Inflammatory macrophage treated with lipopolysaccharide for 1 hour (primary cell): ENCODE measurements around the gene MERTK.
"Not testable (repeated sequence)": the region's sequence is repeated elsewhere in the genome, so short reads cannot be mapped to it uniquely, and the experiment has no call there.

Experiments
- DNase-seq, 2 donors: peaks; one replicate each; pipeline ENCODE4 v3.0.0-alpha.2; 2020 to 2022

Gene MERTK

DNA sequence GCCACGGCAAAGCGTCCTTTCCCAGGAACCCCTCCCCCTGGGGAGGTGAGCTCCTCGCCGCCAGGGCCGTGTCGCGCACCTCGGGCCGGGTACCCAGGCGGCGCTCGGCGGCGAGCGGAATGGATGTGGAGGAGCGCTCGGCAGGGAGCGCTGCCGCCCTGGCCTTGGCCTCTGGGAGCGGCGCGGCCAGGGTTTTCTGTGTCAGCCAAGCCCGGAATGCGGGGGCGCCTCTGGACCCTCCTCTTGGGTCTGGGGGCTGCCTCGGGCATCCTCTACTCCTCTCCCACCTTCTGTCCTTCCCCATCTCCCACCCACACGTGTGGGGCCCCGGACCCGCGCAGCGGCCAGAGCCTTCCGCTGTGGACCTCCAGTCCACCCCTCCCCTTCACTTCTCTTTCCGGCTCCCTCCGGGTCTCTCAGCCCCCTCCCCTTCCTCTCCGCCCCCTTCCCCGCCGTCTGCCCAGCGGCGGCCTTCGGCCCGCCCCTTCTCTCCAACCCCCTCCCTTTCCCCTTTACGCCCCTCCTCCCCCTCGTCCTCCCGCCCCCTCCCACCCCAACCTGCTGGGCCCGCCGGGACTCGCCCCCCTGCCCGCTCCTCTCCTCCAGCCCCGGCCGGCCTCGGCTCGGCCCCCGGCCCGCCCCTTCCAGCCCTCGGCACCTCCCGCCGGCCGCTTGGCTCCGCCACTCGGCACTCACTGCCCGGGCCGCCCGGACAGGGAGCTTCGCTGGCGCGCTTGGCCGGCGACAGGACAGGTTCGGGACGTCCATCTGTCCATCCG, at the start of gene MERTK:
Gene MERTK (plus strand): TSS at position 684 of the 779 bp plus-strand sequence. CDS start 129 bp downstream, outside the sequence.
- peak; percentile 47 to 56 for DNase-seq

DNA sequence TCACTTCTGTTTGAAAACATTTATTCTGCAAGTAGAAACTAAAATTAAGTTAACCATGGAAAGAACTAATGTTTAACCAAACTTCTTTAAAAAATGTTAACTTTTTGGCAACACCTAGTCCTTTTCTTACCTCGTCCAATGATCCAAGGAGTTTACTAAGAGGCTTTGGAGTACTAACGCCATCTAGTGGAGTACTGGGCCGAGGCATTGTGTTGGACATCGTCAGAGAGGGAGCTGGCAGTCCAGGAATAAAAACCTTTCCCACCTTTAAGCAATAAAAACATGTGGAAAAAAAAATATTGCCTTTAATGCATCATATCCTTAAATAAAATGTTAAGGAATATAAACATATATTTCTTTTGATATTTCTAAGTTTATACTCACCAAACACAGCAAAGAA, 47.8 kb upstream of the MERTK start:
- peak in 1 of 2 donors; percentile 16 for DNase-seq

DNA sequence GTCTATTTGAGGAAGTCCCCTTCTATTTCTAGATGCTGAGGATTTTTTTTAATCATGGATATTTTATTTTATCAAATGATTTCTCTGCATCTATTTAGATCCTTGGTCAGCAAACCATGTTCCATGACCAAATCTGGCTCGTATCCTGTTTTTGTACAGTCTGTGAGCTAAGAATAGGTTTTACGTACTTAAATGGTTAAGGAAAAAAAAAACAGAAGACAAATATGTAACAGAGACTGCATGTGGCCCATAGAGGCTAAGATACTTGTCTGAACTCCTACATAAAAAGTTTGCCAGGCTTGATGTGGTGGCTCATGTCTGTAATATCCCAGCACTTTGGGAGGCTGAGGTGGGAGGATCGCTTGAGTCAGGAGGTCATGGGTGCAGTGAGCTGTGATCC, 45.9 kb upstream of the MERTK start:
- DNase-seq, result not testable (repeated sequence)

DNA sequence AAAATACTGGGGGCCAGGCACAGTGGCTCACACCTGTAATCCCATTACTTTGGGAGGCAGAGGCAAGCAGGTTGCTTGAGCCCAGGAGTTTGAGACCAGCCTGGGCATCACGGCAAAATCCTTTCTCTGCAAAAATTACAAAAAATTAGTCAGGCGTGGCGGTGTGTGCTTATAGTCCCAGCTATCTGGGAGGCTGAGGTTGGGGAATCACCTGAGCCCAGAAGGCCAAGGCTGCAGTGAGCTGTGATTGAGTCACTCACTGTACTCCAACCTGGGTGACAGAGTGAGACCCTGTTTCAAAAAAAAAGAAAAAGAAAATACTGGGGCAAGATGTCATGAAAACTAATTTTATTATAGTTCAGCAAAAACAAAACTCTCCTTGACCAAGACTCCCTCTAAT, 38.4 kb upstream of the MERTK start:
- DNase-seq, result not testable (repeated sequence)

DNA sequence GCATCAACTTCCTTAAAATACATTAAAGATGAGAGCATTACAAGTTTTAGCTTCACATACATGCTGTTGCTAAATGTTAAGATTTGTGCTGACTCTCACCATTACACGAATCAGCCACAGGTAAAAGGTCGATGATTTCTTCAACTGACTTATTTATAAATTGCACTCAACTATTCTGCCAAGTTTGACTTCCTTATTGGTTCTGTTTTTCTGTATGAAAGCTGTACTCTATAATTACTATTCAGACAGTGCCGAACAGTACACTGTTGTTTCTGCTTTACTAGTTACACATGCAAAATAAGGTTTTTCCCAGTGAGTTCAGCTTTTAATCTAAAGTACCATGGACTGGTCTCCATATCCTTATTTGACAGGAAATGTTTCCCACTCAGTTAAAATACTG, 33.3 kb upstream of the MERTK start:
- not testable (repeated sequence) for DNase-seq

DNA sequence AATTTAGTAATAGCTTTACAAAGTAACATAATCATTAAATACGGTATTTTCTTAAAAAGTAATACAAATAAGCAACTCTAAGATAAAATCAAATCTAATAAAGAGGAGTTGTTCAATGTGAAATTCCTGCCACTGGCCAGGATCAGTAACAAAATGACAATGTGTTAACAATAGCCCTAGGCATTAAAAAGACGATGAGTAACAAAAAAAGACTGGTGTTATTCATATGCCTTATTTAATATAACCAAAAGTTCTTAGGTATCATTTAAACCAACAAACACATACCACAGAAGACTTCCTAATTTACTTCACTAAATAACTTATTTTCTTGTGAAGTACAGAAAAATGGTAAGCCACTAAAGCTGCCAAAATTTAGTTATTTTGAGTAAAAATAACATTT, 25.6 kb upstream of the MERTK start:
- DNase-seq, result not testable (repeated sequence)

DNA sequence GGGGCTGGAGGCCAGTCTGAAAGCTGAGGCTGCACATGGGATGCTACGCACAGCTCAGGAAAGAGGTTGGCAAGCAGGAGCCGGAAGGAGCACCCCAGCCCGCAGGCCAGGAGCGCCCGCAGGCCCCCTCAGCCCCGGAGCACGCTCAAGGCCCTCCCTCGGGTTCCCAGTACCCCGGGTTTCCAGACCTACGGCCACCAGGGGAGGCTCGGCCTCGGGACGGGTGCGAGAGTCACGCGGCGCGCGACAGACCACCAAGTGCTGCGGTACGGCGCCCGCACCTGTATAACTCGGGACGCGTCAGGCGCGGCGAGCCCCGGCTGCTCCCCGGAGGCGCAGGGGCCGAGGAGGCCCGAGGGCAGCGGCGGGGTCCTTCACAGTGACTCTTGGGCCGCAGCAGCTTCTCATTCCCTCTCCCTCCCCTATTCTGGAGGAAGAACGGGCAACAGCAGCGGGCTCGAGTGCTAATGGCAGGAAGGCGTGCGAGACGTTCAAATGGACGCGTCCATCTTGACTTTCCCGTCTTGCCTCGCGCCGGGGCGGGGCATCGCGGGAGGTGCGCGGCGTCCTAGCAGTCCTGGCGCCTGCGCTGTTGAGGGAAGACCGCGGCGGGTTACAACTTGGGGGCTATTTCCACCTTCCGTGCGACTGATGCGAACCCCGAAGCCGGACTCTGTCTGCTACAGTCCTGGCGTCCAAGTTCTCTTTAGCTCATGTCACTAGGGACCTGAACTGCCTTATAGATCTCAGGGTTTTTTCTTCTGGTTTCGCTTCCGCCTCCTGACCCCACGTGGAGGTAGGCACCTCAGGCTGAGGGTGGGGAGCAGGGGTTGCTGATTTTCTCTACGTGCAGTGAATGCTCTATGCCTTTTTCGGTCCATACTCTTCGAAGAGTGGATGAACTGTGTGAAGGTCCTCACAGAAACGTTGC, 14.5 kb upstream of the MERTK start, which contains the start of gene ANAPC1:
Gene ANAPC1 (minus strand): TSS at position 533 of the 931 bp plus-strand sequence. CDS start 3,368 bp downstream, outside the sequence.
- peak; percentile 68 to 80 for DNase-seq

DNA sequence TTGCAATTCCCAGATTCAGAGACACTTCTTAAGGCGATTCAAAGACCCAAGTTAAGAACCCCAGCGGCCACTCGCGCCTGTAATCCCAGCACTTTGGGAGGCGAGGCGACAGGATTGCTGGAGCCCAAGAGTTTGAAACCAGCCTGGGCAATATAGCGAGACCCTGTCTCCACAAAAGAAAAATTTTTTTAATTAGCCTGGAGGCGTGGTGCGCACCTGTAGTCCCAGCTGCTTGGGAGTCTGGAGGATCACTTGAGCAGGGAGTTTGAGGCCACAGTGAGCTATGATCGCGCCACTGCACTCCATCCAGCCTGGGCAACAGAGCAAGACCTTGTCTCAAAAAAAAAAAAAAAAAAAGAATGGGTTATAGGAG, 13.8 kb upstream of the MERTK start:
- no peak for DNase-seq

DNA sequence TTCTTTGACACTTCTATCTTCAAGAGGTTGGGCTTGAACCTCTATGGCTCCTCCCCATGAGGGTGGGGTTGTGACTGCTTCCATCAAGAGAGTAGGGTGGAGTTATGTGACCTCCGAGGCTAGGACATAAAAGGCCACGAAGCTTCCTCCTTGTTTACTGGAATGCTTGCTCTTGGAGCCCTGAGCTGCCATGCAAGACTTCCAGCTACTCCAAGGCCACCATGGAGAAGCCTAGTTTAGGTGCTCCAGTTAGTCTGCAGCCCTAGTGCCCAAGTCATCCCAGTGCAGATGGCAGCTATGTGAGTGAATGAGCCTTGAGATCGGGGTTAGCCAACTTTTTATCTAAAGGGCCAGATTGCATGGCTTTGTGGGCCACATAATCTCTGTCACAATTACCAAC, 2.4 kb upstream of the MERTK start:
- peak; percentile 48 to 58 for DNase-seq

DNA sequence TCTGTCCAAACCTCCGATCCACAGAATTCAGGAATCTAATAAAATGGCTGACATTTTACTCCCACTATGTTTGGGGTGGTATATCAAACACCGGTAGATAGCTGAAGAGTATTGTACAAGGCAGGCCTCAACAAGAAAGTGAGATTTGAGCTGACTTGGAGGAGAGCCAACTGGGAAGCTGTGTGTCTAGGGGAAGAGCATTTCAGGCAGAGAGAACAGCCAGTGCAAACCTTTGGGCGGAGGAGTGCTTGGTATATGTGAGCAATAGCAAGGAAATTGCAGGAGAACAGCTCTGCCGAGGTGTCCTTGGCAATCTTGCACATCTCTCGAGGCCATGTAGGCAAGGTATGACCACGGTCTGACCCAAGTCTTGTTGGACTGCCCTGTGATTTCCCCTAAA, 1.8 kb upstream of the MERTK start:
- DNase-seq, result no peak

DNA sequence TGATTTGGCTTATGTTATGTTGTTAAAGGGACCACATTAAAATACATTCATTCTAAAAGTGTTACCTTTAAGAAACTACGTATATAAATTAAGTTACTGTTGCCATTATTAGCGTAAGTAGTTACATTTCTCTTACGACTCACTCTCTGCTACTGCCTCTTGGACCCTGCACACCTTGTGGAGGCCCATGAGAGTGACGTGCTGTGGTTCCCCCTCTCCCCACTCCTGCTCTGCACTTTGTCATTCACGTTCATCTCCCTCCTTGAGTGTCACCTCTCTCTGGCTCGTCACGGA, 830 bp upstream of the MERTK start:
- DNase-seq, result no peak

DNA sequence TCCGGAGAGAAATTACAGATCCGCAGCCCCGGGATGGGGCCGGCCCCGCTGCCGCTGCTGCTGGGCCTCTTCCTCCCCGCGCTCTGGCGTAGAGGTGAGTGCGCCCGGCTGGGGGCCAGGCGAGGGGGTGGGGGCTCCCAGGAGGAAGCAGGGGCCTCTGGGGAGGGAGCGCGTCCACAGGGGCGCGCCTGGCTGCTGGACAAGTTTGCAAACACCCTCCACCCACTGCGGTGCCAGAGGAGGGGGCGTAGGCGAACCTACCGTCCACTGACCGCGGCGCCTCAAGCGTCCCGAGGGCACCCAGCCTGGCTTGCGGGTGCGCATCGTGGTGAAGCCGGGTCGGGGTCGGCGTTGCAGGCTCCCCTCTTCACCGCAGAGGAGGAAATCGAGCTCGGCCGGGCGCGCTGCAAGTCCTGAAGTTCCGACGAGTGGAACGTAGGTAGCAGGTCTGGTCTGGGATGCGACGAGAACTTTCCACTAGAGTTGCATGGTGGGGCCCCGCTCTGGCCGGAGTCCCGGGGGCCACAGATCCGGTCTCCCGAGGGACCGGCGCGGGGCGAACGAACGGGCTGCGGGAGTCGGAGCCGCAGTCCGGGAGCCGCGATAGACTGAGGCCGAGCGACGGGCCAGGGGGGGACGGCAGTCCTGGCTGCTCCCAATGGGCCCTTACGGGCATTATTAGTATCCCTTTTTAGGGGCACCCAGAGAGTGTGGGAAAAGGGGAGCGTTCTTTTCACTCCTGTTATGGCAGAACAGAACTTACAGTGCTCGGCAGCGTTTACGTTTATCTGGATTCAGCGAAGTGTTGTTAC, 502 bp downstream of the MERTK start:
- DNase-seq, result peak in 1 of 2 donors; percentile 12

DNA sequence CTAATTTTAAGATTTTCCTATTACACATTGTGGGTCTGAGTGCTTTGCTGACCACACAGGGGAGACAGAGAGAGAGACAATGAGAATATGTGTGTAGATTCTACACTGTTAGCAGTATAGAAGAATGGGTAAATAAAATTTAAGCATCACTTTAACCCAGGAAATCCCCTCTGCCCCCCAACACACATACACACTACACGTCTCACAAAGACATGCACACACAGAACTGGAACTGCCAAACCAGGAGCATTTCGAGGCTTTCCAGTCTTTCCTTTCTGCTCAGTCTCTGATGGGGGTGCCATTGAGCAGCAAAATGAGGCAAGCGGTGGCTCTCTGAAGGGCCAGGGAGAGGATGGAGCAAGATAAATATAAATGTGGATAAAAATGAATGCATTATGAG, 2.5 kb downstream of the MERTK start:
- peak; percentile 22 to 37 for DNase-seq

DNA sequence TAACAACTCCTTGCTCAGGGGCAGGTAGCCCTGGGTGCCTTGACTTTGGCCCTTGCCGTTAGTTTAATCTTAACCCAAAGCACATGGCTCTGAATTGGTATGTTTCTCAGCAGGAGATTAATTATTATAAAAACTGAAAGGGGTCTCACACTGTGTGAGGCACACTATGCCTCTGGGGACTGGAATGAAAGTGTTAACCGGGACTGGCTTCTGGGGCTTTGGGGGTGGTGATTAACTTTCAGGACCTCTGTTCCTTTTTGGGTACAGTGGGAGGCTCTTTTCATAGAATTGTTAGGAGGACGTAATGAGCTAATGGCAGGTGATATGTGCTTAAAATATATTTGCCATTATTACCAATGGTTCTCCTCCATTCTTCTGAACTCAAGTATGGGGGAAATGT, 5.1 kb downstream of the MERTK start:
- DNase-seq, result no peak

DNA sequence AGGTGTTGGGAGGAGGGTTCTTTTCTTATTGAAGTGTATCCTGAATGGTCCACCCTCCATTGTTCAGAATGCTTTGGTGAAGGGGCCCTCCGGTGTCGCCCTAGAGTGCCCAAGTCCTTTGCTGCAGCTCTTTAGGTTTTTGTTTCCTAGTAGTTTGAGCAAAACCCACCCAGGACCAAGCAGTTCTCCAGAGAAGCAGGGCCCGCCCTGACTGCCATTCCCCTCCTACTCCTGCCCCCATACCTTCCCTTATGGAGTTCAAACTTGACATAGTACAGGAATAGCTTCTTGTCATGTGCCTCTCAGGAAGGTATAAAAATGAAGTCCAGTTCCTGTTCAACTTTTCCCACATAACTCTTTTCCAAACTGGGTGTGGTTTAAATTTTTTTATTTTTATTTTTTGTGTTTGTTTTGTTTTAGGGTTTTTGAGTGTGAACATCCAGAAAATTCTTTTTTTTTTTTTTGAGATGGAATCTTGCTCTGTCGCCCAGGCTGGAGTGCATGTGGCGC, 5.6 kb downstream of the MERTK start:
- no peak for DNase-seq

DNA sequence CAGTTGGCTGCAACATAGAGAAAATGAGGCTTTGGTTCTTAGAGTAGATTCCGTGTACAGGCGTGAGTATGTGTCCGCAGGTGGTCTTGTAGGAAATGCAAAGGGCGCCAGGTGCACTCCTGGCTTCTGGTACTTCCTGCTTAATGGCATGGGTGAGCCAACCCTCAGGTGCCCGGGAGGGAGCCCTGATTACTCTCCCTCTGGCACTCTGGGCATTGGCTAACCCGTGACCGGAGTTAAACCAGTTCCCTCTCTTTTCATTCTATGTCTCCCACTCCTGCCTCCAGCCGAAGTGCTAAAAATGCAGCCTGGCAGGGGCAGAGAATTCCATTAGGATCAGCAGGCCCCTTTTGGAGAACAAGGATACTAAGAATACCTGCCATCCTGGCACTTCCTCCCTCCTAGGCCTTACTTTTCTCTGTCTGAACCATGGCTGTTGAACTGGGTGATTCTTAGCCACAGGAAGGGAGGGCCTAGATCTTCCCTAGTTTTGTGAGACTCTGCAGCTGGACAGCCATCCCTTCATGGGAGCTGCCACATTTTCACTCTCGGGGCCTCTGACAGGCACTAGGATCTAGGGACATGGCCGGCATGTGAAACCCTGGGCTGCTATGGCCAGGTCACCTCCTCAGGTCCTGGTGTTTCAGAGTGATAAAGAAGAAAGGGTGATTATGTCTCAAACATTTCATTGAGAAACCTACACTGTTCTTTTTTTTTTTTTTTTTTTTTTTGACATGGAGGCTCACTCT, 6.5 kb downstream of the MERTK start:
- no peak for DNase-seq

DNA sequence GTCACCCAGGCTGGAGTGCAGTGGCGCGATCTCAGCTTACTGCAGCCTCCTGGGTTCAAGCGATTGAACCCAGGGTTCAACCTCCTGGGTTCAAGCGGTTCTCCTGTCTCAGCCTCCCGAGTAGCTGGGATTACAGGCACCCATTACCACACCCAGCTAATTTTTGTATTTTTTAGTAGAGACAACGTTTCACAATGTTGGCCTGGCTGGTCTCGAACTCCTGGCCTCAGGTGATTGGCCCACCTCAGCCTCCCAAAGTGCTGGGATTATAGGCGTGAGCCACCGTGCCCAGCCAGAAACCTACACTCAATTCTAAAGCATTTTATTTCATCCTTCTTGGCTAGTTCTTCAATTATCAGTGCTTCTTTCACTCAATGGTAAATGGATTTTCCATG, 7.1 kb downstream of the MERTK start:
- DNase-seq, result not testable (repeated sequence)

DNA sequence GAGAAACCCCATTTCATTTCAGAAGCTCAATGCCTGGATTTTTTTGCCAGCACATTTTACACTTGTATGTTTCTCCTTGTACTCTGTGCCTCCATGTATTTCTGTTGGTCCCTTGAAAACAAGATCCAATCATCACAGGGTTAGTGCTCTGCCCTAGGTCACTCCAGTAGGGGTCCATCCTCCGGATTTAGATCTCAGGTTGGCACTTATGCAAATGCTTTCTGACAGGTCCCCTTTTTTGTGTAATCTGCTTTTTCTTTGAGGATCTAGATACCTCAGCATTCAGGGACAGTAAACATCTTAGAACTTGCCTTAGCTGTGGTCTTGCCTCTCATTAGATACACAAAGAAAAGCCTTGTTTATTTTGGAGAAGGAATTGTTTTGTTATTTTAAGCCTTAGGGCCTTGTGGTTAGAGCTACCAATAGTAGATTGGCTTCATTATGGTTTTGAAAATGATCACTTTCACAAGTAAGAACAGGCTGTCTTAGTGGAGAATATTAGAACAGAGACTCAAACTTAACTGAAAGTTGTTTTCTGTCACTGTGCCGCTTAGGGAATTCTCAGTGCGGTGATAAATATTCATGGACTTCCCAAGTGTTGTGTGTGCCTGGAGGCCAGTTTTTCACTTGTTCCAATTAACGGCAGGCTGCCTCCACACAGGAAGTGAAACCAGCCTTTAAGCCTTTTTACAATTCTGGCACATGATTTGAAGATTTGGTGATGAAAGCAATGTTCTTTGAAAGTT, 7.8 kb downstream of the MERTK start:
- DNase-seq, result peak; percentile 68 to 74

DNA sequence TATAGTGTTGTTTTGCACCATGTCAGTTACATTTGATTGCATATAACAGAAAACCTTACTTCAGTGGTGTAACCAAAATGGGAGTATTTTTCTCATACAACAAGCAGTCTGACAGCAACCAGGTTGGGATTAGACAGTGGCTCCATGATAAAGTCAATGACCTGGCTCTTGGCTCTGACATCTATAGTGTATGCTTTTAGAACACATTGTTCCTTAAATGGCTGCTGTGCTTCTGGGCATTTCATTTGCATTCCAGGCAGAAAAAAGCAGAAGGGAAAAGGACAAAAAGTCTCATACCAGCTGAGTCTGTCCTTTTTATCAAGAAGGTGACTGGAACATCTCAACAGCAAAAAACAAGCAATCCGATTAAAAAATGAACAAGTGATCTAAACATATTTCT, 10.2 kb downstream of the MERTK start:
- no peak for DNase-seq

DNA sequence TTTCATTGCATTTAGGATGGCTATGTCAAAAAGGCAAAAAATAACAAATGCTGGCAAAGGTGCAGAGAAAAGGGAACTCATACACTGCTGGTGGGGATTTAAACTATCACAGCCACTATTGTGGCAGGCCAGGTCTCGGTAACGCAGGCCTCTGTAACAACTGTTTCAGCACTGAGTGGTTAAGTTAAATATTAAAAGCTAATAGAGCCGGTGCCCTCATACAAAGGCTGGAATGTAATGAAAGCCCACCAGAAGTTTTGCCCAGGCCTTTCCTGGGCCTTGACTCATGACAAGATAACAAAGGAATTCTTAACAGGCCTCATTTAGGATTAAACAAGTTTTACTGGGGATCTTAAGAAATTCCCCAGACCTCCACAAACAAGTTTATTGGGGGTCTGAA, 10.7 kb downstream of the MERTK start:
- no peak for DNase-seq

DNA sequence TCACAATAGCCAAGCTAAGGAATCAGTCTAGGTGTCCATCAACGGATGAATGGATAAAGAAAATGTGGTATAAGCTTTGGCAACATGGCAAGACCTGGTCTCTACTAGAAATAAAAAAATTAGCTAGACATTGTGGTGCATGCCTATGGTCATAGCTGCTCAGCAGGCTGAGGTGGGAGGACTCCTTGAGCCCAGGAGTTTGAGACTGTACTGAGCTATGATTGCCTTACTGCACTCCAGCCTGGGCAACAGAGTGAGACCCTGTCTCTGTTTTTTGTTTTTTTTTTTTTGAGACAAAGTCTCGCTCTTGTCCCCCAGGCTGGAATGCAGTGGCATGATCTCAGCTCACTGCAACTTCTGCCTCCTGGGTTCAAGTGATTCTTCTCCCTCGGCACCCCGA, 11.6 kb downstream of the MERTK start:
- DNase-seq, result not testable (repeated sequence)
